Type B pancreatic cell (in vitro differentiated cells): Measurements from ENCODE around the gene TMPRSS7. TPM values are rescaled to one million over a fixed set of nuclear protein-coding genes. Genes with fewer than 3 reads are reported as not detected.

Source experiments
- DNase-seq: peaks from one replicate; pipeline ENCODE4 v3.0.0; 2021; ENCODE audit warnings: mixed read lengths; ENCODE audit not compliant: unreplicated experiment; ENCODE audit errors: extremely low spot score
- H3K27ac Mint-ChIP-seq: 2 replicates; pipeline ENCODE4 v1.8.0; 2021; ENCODE audit warnings: mild to moderate bottlenecking, mixed read lengths
- H3K27me3 Mint-ChIP-seq: 2 replicates; pipeline ENCODE4 v1.8.0; 2021; ENCODE audit warnings: mixed read lengths
- H3K36me3 Mint-ChIP-seq: 2 replicates; pipeline ENCODE4 v1.8.0; 2021; ENCODE audit warnings: mixed read lengths
- H3K4me1 Mint-ChIP-seq: one replicate; pipeline ENCODE4 v1.8.0; 2021; ENCODE audit warnings: mixed read lengths; ENCODE audit not compliant: unreplicated experiment
- H3K4me3 Mint-ChIP-seq: 2 replicates; pipeline ENCODE4 v1.8.0; 2021; ENCODE audit warnings: mild to moderate bottlenecking, mixed read lengths
- H3K9me3 Mint-ChIP-seq: 2 replicates; pipeline ENCODE4 v1.8.0; 2021; ENCODE audit warnings: mixed read lengths
- CTCF ChIP-seq: fragments of 200-600 bp; sonication (generic); conservative IDR thresholded peaks from 2 replicates; pipeline ENCODE4 v1.5.0; 2021; ENCODE audit warnings: antibody characterized with exemption, mild to moderate bottlenecking
- total RNA-seq: library from RNA; stranded (reverse); gene quantifications from 2 replicates; pipeline ENCODE4 v1.2.1, GENCODE V29; 2021; ENCODE audit warnings: low replicate concordance

TMPRSS7 gene
- total RNA-seq, 1 donor from 2014 or later = 0.48 TPM

GRCh38 chr3:112074616-112075497 is 40.3 kb downstream of the TMPRSS7 start:
- peak overlapping the region; percentile 97 for H3K27ac Mint-ChIP-seq

GRCh38 chr3:112078125-112079083 is 43.9 kb downstream of the TMPRSS7 start:
- no peak for TF ChIP-seq CTCF
- no peak overlapping the region for H3K27ac Mint-ChIP-seq
- no peaks in the 10 kb centered on the region for H3K9me3 Mint-ChIP-seq
- no peak overlapping the region for H3K4me3 Mint-ChIP-seq
- H3K27me3 Mint-ChIP-seq = no peaks in the 10 kb centered on the region
- H3K4me1 Mint-ChIP-seq = peaks cover 10% of the 10 kb centered on the region
- no peaks in the 10 kb centered on the region for H3K36me3 Mint-ChIP-seq
- no peak for DNase-seq

More at GRCh38 chr3:112074616-112075497, 40.3 kb downstream of the TMPRSS7 start:
- Mint-ChIP-seq H3K9me3 (peaks cover 4% of the 10 kb centered on the region), H3K4me1 (peaks cover 10% of the 10 kb centered on the region), H3K4me3 (peak overlapping the region; percentile 72), H3K27me3 (no peaks in the 10 kb centered on the region), H3K36me3 (no peaks in the 10 kb centered on the region)
- DNase-seq = no peak
- TF ChIP-seq CTCF = no peak

- Mint-ChIP-seq H3K4me1 (peaks cover 26% of the 10 kb centered on the region), H3K9me3 (no peaks in the 10 kb centered on the region), H3K36me3 (no peaks in the 10 kb centered on the region), H3K4me3 (no peak overlapping the region), H3K27ac (no peak overlapping the region), H3K27me3 (peaks cover 11% of the 10 kb centered on the region)
- no peak for DNase-seq
- TF ChIP-seq CTCF = no peak
Measured at GRCh38 chr3:112083239-112083638, 48.7 kb downstream of the TMPRSS7 start.

GRCh38 chr3:112084980-112085705 is 50.6 kb downstream of the TMPRSS7 start:
- peak overlapping the region; percentile 91 for H3K4me3 Mint-ChIP-seq
- peaks cover 37% of the 10 kb centered on the region for H3K4me1 Mint-ChIP-seq
- peaks cover 13% of the 10 kb centered on the region for H3K27me3 Mint-ChIP-seq
- DNase-seq = no peak
- peak overlapping the region; percentile 87 for H3K27ac Mint-ChIP-seq
- no peaks in the 10 kb centered on the region for H3K9me3 Mint-ChIP-seq
- no peaks in the 10 kb centered on the region for H3K36me3 Mint-ChIP-seq
- no peak for TF ChIP-seq CTCF

- DNase-seq = no peak
- peak overlapping the region; percentile 91 for H3K4me3 Mint-ChIP-seq
- H3K27me3 Mint-ChIP-seq = peaks cover 13% of the 10 kb centered on the region
- TF ChIP-seq CTCF = no peak
- no peaks in the 10 kb centered on the region for H3K36me3 Mint-ChIP-seq
- peaks cover 42% of the 10 kb centered on the region for H3K4me1 Mint-ChIP-seq
- no peaks in the 10 kb centered on the region for H3K9me3 Mint-ChIP-seq
- peak overlapping the region; percentile 87 for H3K27ac Mint-ChIP-seq
Measured at GRCh38 chr3:112085735-112086075, 51.2 kb downstream of the TMPRSS7 start.
